GM21528 (cell line): ENCODE measurements around the gene SDK2.

ENCODE experiments used
- ATAC-seq: cut with Tn5 transposase; IDR thresholded peaks from one replicate; pipeline ENCODE4 v1.9.1; 2021; ENCODE audit warnings: mild to moderate bottlenecking, moderate library complexity; ENCODE audit not compliant: unreplicated experiment, low FRiP score

SDK2 gene

GRCh38 chr17:73357318-73357717 lies 286.9 kb downstream of the SDK2 start:
- ATAC-seq: no peak

GRCh38 chr17:73356561-73357170 lies 287.6 kb downstream of the SDK2 start:
- ATAC-seq: no peak

- ATAC-seq: no peak
These were observed 289.6 kb downstream of the SDK2 start for GRCh38 chr17:73354423-73355284.

GRCh38 chr17:73352261-73352660 lies 292.0 kb downstream of the SDK2 start:
- ATAC-seq: no peak

- no peak for ATAC-seq
These were observed 292.5 kb downstream of the SDK2 start for GRCh38 chr17:73351764-73352163.

GRCh38 chr17:73350864-73351263 lies 293.4 kb downstream of the SDK2 start:
- ATAC-seq: no peak

- ATAC-seq: no peak
These were observed 294.6 kb downstream of the SDK2 start for GRCh38 chr17:73349647-73350046.

GRCh38 chr17:73349138-73349537 lies 295.1 kb downstream of the SDK2 start:
- no peak for ATAC-seq

- ATAC-seq: no peak
These were observed 295.5 kb downstream of the SDK2 start for GRCh38 chr17:73348829-73349095.

GRCh38 chr17:73348018-73348828 lies 296.0 kb downstream of the SDK2 start:
- no peak for ATAC-seq

GRCh38 chr17:73347351-73347750 lies 296.9 kb downstream of the SDK2 start:
- no peak for ATAC-seq

- ATAC-seq: no peak
These were observed 297.6 kb downstream of the SDK2 start for GRCh38 chr17:73346501-73347162.

- ATAC-seq: no peak
These were observed 300.3 kb downstream of the SDK2 start for GRCh38 chr17:73343739-73344454.

- ATAC-seq: no peak
These were observed 301.0 kb downstream of the SDK2 start for GRCh38 chr17:73343168-73343634.

GRCh38 chr17:73342541-73343167 lies 301.6 kb downstream of the SDK2 start:
- ATAC-seq: no peak

- ATAC-seq: no peak
These were observed 302.2 kb downstream of the SDK2 start for GRCh38 chr17:73342050-73342522.

GRCh38 chr17:73341350-73342049 lies 302.7 kb downstream of the SDK2 start:
- no peak for ATAC-seq

- ATAC-seq: no peak
These were observed 304.1 kb downstream of the SDK2 start for GRCh38 chr17:73340093-73340596.
